CD14-positive monocyte (primary cell): Measurements from ENCODE around the gene EVL. TPM values are rescaled to one million over a fixed set of nuclear protein-coding genes. Genes with fewer than 3 reads are reported as not detected.

ENCODE experiments used
- DNase-seq, 3 donors: peaks; one replicate each; pipeline ENCODE4 v3.0.0-alpha.2; 2011 to 2022
- H2AFZ ChIP-seq: 2 replicates; pipeline ENCODE4 v1.6.0; 2012; ENCODE audit warnings: mild to moderate bottlenecking, low read depth, low read length, inconsistent platforms; ENCODE audit not compliant: insufficient read depth, poor library complexity, severe bottlenecking
- H3K27ac ChIP-seq, 2 donors: 1 replicate in 1 of 2; 2 replicates in 1 of 2; pipeline ENCODE4 v1.5.1; 2012 to 2013; ENCODE audit warnings: low read length in 2 of 2, control low read depth in 1 of 2, inconsistent platforms in 1 of 2, low read depth in 1 of 2, mild to moderate bottlenecking in 1 of 2
- H3K27me3 ChIP-seq, 2 donors: one replicate each; pipeline versions ENCODE4 v1.6.0 to v1.6.1; 2011 to 2013; ENCODE audit warnings: low read length in 2 of 2; ENCODE audit not compliant: control insufficient read depth in 2 of 2, insufficient read depth in 2 of 2
- H3K36me3 ChIP-seq, 2 donors: replicated peaks in 1 of 2; 1 replicate in 1 of 2; 2 replicates in 1 of 2; pipeline versions ENCODE4 v1.5.1 to v1.6.1; 2012 to 2013; ENCODE audit warnings: low read length in 2 of 2, control low read depth in 1 of 2, inconsistent platforms in 1 of 2, mild to moderate bottlenecking in 1 of 2; ENCODE audit not compliant: insufficient read depth in 2 of 2, control insufficient read depth in 1 of 2
- H3K4me1 ChIP-seq, 2 donors: 1 replicate in 1 of 2; 2 replicates in 1 of 2; pipeline versions ENCODE4 v1.5.1 to v1.6.1; 2012 to 2013; ENCODE audit warnings: low read length in 2 of 2, control low read depth in 1 of 2, inconsistent platforms in 1 of 2, mild to moderate bottlenecking in 1 of 2, moderate library complexity in 1 of 2; ENCODE audit not compliant: insufficient read depth in 2 of 2, control insufficient read depth in 1 of 2
- H3K4me2 ChIP-seq: replicated peaks from 2 replicates; pipeline ENCODE3; 2012; ENCODE audit warnings: low read length, moderate library complexity, mild to moderate bottlenecking; ENCODE audit not compliant: poor library complexity, severe bottlenecking; ENCODE audit errors: extremely low read depth
- H3K4me3 ChIP-seq, 3 experiments: fragments of 200-600 bp in 1 of 3; sonication (generic) in 1 of 3; replicated peaks in 1 of 3; 1 replicate in 2 of 3; 2 replicates in 1 of 3; pipeline ENCODE4 v1.5.1; 2011 to 2013; ENCODE audit warnings: low read length in 3 of 3, mild to moderate bottlenecking in 3 of 3, control low read depth in 2 of 3, low read depth in 2 of 3, inconsistent platforms in 1 of 3, moderate library complexity in 1 of 3
- H3K79me2 ChIP-seq: 2 replicates; pipeline ENCODE4 v1.6.0; 2012; ENCODE audit warnings: mild to moderate bottlenecking, control low read depth, inconsistent platforms, low read length, moderate library complexity; ENCODE audit not compliant: insufficient read depth
- H3K9ac ChIP-seq: 2 replicates; pipeline ENCODE4 v1.6.0; 2017; ENCODE audit warnings: low read length, mild to moderate bottlenecking; ENCODE audit not compliant: insufficient read depth, poor library complexity, severe bottlenecking
- H3K9me3 ChIP-seq, 2 donors: replicated peaks in 1 of 2; 1 replicate in 1 of 2; 2 replicates in 1 of 2; pipeline versions ENCODE4 v1.5.1 to v1.6.1; 2012 to 2013; ENCODE audit warnings: low read length in 2 of 2, control low read depth in 1 of 2; ENCODE audit not compliant: control insufficient read depth in 1 of 2, insufficient read depth in 1 of 2
- H4K20me1 ChIP-seq: 2 replicates; pipeline ENCODE4 v1.6.0; 2012; ENCODE audit warnings: mild to moderate bottlenecking, low read length, control low read depth, moderate library complexity; ENCODE audit not compliant: insufficient read depth
- H3K27ac Mint-ChIP-seq, 7 donors: one replicate each; pipeline ENCODE4 v1.8.0; 2020; ENCODE audit warnings: mild to moderate bottlenecking in 7 of 7, mixed read lengths in 7 of 7, moderate library complexity in 6 of 7, inconsistent platforms in 2 of 7
- H3K27me3 Mint-ChIP-seq, 3 donors: one replicate each; pipeline ENCODE4 v1.8.0; 2021 to 2022; ENCODE audit warnings: low read depth in 3 of 3, mild to moderate bottlenecking in 3 of 3, mixed read lengths in 3 of 3, moderate library complexity in 3 of 3, inconsistent platforms in 1 of 3
- H3K36me3 Mint-ChIP-seq, 2 donors: one replicate each; pipeline ENCODE4 v1.8.0; 2020; ENCODE audit warnings: mixed read lengths in 2 of 2, inconsistent platforms in 1 of 2, mild to moderate bottlenecking in 1 of 2
- H3K4me1 Mint-ChIP-seq: one replicate; pipeline ENCODE4 v1.8.0; 2020; ENCODE audit warnings: mild to moderate bottlenecking, mixed read lengths
- H3K4me3 Mint-ChIP-seq, 2 donors: one replicate each; pipeline ENCODE4 v1.8.0; 2020; ENCODE audit warnings: mild to moderate bottlenecking in 2 of 2, mixed read lengths in 2 of 2, moderate library complexity in 1 of 2
- H3K9me3 Mint-ChIP-seq, 7 donors: one replicate each; pipeline ENCODE4 v1.8.0; 2020 to 2022; ENCODE audit warnings: mixed read lengths in 7 of 7, mild to moderate bottlenecking in 6 of 7, moderate library complexity in 6 of 7, inconsistent platforms in 2 of 7
- WGBS: methylation state at CpG from one replicate; pipeline ENCODE4 v1.1.5; 2013; ENCODE audit warnings: missing lambda C conversion rate; ENCODE audit not compliant: insufficient coverage; 5-methylcytosine and 5-hydroxymethylcytosine counted together
- intact Hi-C, 2 donors: fragments of 100-400 bp; cut with micrococcal nuclease; formaldehyde crosslinking; loops; one replicate each; pipeline versions ENCODE4 v1.15.0 to v1.15.1; 2023
- polyA plus RNA-seq, 3 donors: library from polyadenylated mRNA; depleted of rRNA in 1 of 3; unstranded in 2 of 3; stranded (reverse) in 1 of 3; fragments of 300-500 nt in 2 of 3; fragments of >200 nt in 1 of 3; fragmentation: Illumina TruSeq in 2 of 3; gene quantifications; 1 replicate in 2 of 3; 2 replicates in 1 of 3; pipeline ENCODE4 v1.2.3, GENCODE V29; 2012 to 2021
- TF ChIP-seq, protein P1 (sequence below): fragments of 200-600 bp; IDR thresholded peaks from one replicate; pipeline ENCODE4 v1.8.0; 2022; ENCODE audit warnings: antibody characterized with exemption, mild to moderate bottlenecking

Gene EVL
- polyA plus RNA-seq, 3 donors = 3.2 to 131 (median 6.7) TPM

DNA sequence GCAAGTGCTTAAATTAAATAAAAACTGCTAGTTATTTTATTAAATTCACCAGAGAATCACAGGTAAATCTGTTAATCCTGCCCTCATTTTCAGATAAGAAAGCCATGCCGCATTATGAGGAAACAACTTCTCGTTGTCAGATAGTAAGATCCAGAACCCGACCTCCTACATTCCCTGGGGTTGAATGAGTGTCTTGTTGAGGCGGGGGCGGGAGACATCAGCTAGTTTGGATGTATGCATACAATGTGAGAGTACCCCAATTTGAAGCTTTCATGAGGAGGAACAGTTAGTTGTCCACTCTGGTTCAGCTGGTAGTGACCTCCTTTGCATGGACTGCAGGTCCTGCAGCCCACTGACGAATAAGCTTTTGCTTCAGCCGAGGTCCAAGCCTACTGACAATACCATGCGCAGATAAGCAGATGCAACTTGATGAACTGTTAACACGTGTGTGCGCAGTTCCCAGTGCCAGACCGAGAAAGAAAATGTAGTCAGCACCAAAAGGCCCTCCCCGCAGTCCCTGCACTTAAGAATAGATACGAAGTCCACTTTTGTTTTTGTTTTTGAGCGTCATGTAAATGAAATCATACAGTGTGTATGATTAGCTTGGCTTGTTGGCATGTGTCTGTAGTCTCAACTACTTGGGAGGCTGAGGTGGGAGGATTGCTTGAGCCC, 34.9 kb downstream of the EVL start:
- H3K4me3 Mint-ChIP-seq = no peak overlapping the region
- intact Hi-C loops = no loop called here
- Histone ChIP-seq H3K36me3 (peaks cover 58 to 84% of the 10 kb centered on the region in 2 donors), H3K79me2 (peaks cover 3% of the 10 kb centered on the region), H3K4me1 (peaks cover 3 to 4% of the 10 kb centered on the region in 2 donors), H3K9ac (no peak overlapping the region), H2AFZ (no peak overlapping the region), H3K4me3 (no peak overlapping the region), H3K27ac (no peak overlapping the region), H3K9me3 (no peaks in the 10 kb centered on the region), H3K4me2 (no peak overlapping the region), H3K27me3 (no peaks in the 10 kb centered on the region), H4K20me1 (peaks cover 20% of the 10 kb centered on the region)
- H3K9me3 Mint-ChIP-seq = no peaks in the 10 kb centered on the region
- 95% methylated on average over 11 of the region's 14 CpGs for WGBS
- peaks cover 3% of the 10 kb centered on the region for H3K4me1 Mint-ChIP-seq
- no peak for DNase-seq
- TF ChIP-seq, protein P1, sequence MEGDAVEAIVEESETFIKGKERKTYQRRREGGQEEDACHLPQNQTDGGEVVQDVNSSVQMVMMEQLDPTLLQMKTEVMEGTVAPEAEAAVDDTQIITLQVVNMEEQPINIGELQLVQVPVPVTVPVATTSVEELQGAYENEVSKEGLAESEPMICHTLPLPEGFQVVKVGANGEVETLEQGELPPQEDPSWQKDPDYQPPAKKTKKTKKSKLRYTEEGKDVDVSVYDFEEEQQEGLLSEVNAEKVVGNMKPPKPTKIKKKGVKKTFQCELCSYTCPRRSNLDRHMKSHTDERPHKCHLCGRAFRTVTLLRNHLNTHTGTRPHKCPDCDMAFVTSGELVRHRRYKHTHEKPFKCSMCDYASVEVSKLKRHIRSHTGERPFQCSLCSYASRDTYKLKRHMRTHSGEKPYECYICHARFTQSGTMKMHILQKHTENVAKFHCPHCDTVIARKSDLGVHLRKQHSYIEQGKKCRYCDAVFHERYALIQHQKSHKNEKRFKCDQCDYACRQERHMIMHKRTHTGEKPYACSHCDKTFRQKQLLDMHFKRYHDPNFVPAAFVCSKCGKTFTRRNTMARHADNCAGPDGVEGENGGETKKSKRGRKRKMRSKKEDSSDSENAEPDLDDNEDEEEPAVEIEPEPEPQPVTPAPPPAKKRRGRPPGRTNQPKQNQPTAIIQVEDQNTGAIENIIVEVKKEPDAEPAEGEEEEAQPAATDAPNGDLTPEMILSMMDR = no peak
- peaks cover 0 to 2% (median 0%) of the 10 kb centered on the region in 3 donors for H3K27me3 Mint-ChIP-seq
- peaks cover 67 to 76% of the 10 kb centered on the region in 2 donors for H3K36me3 Mint-ChIP-seq
- peak overlapping the region in 1 of 7 donors; percentile 73 for H3K27ac Mint-ChIP-seq

DNA sequence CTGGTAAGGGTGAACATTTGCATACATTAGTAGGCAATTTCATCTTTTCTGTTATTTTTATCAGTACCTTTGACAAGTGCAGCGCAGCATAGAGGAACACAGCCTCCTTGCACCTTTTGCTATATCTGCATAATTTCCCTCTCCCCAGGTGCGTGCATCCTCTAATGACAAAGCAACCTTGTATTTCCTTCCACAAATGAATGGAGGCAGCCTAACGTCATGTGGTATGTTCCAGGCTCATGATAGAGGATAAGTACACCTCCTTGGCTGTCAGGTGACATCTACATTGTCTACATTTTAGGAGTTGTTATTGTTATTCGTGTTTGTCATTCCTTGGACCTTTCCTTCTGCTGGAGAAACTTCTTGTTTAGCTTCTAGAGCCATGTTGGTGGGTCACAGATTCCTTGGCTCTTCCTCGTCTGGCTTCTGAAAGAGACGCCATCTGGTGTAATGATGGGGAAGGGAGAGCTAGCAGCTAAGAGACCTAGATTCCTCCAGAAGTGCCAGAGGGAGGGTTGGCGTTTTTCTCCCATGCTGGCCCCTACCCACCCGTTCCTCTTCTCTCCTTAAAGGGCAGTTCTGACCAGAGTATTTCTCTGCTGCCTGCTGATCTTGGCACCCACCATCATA, 37.0 kb downstream of the EVL start:
- no peak overlapping the region for H2AFZ ChIP-seq
- peaks cover 32% of the 10 kb centered on the region for H4K20me1 ChIP-seq
- Mint-ChIP-seq H3K4me1 (peaks cover 24% of the 10 kb centered on the region), H3K27me3 (peaks cover 0 to 2% (median 0%) of the 10 kb centered on the region in 3 donors), H3K36me3 (peaks cover 54 to 66% of the 10 kb centered on the region in 2 donors), H3K9me3 (no peaks in the 10 kb centered on the region), H3K4me3 (no peak overlapping the region), H3K27ac (no peak overlapping the region)
- WGBS = 100% methylated on average over 1 of the region's 8 CpGs
- H3K9me3 ChIP-seq = no peaks in the 10 kb centered on the region
- TF ChIP-seq, protein P1 = no peak
- no peak overlapping the region for H3K4me2 ChIP-seq
- H3K79me2 ChIP-seq = peaks cover 3% of the 10 kb centered on the region
- H3K27ac ChIP-seq = no peak overlapping the region
- H3K9ac ChIP-seq = no peak overlapping the region
- H3K4me1 ChIP-seq = peaks cover 24 to 25% of the 10 kb centered on the region in 2 donors
- H3K36me3 ChIP-seq = peaks cover 48 to 65% of the 10 kb centered on the region in 2 donors
- H3K4me3 ChIP-seq = no peak overlapping the region
- no peaks in the 10 kb centered on the region for H3K27me3 ChIP-seq
- no peak for DNase-seq
- intact Hi-C loops = no loop called here
